Duodenal mucosa (tissue), 2 donors: ENCODE measurements around the gene TFCP2L1.
"Not testable (repeated sequence)": the region's sequence is repeated elsewhere in the genome, so short reads cannot be mapped to it uniquely, and the experiment has no call there.

Experiments
- H3K27ac ChIP-seq: one replicate; pipeline ENCODE4 v1.7.0; 2013; ENCODE audit warnings: low read depth, low read length
- H3K27me3 ChIP-seq, 2 donors: one replicate each; pipeline ENCODE4 v1.7.0; 2013; ENCODE audit warnings: low read length in 2 of 2, control low read depth in 1 of 2; ENCODE audit not compliant: insufficient read depth in 2 of 2, control insufficient read depth in 1 of 2
- H3K36me3 ChIP-seq, 2 donors: one replicate each; pipeline ENCODE4 v1.7.0; 2013; ENCODE audit warnings: low read length in 2 of 2, control low read depth in 1 of 2; ENCODE audit not compliant: insufficient read depth in 2 of 2, control insufficient read depth in 1 of 2
- H3K4me1 ChIP-seq, 2 donors: one replicate each; pipeline ENCODE4 v1.7.0; 2013; ENCODE audit warnings: low read length in 2 of 2, control low read depth in 1 of 2; ENCODE audit not compliant: insufficient read depth in 2 of 2, control insufficient read depth in 1 of 2
- H3K4me3 ChIP-seq, 2 donors: one replicate each; pipeline ENCODE4 v1.7.0; 2013; ENCODE audit warnings: low read length in 2 of 2, low read depth in 1 of 2
- H3K9ac ChIP-seq, 2 donors: one replicate each; pipeline ENCODE4 v1.7.0; 2013; ENCODE audit warnings: low read length in 2 of 2, low read depth in 1 of 2
- H3K9me3 ChIP-seq, 2 donors: one replicate each; pipeline ENCODE4 v1.7.0; 2013; ENCODE audit warnings: low read length in 2 of 2, control low read depth in 1 of 2; ENCODE audit not compliant: control insufficient read depth in 1 of 2

TFCP2L1 gene

DNA sequence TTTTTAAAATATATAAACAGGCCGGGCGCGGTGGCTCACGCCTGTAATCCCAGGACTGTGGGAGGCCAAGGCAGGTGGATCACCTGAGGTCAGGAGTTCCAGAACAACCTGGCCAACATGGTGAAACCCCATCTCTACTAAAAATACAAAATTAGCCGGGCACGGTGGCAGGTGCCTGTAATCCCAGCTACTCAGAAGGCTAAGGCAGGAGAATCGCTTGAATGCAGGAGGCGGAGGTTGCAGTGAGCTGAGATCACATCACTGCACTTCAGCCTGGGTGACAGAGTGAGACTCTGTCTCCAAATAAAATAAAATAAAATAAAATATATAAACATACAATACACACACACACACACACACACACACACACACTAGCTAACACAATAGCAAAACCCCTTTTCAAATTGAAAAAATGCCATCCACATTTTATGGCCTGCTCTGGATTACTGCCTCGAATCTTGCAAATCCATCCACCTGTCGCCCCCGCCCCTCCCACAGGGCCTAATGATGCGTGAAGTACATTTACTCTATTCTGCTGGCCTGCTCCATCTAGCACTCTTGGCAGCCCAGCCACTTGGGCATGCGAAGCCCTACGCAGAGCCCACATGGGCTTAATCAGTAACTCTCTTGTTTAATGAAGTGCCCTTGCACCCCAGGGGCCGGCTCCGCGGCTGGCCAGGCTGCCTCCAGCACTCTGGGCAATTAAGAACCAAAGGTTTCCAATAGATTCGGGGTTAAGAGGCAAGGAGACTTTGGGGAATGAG, 57.4 kb downstream of the TFCP2L1 start:
- not testable (repeated sequence) for H3K36me3 ChIP-seq, H3K9ac ChIP-seq, H3K27ac ChIP-seq, H3K4me1 ChIP-seq, H3K9me3 ChIP-seq, H3K4me3 ChIP-seq, H3K27me3 ChIP-seq

DNA sequence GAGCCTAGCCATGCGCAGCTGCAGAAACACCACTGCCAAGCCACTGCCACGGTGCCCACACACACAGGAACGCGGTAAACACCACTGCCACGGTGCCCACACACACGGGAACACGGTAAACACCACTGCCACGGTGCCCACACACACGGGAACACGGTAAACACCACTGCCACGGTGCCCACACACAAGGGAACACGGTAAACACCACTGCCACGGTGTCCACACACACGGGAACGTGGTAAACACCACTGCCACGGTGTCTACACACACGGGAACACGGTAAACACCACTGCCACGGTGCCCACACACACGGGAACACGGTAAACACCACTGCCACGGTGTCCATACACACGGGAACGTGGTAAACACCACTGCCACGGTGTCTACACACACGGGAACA, 59.3 kb downstream of the TFCP2L1 start:
- not testable (repeated sequence) for H3K27me3 ChIP-seq, H3K36me3 ChIP-seq, H3K4me3 ChIP-seq, H3K9ac ChIP-seq, H3K27ac ChIP-seq, H3K9me3 ChIP-seq, H3K4me1 ChIP-seq

DNA sequence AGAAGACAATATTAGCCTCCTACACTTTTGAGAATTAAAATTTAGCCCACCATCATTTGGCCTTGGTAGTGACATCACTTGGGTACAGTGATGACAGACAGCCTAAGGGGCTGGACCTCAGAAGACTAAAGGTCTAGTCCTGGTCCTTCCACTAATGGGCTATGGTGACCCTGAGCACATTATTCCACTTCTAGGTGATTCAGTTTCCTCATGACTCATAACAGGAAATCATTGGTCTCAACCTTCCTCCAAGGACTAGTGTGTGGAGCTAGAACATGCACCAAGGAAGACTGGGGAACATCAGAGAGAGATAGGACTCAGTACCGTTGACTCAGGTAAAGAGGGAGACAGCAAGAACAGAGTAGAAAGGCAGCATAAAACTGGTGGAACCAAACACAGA, 64.0 kb downstream of the TFCP2L1 start:
- Histone ChIP-seq H3K4me1 (no peaks in the 10 kb centered on the region), H3K9ac (no peak overlapping the region), H3K4me3 (no peak overlapping the region), H3K9me3 (no peaks in the 10 kb centered on the region), H3K36me3 (no peaks in the 10 kb centered on the region), H3K27ac (no peak overlapping the region), H3K27me3 (no peaks in the 10 kb centered on the region)

GRCh38 chr2:121219866-121220265, 65.1 kb downstream of the TFCP2L1 start:
- H3K27ac ChIP-seq, result no peak overlapping the region
- no peaks in the 10 kb centered on the region for H3K36me3 ChIP-seq
- H3K4me1 ChIP-seq, result no peaks in the 10 kb centered on the region
- H3K9ac ChIP-seq, result no peak overlapping the region
- H3K27me3 ChIP-seq, result no peaks in the 10 kb centered on the region
- no peaks in the 10 kb centered on the region for H3K9me3 ChIP-seq
- H3K4me3 ChIP-seq, result no peak overlapping the region

- Histone ChIP-seq H3K9me3 (no peaks in the 10 kb centered on the region), H3K27me3 (no peaks in the 10 kb centered on the region), H3K27ac (no peak overlapping the region), H3K4me1 (no peaks in the 10 kb centered on the region), H3K4me3 (no peak overlapping the region), H3K36me3 (no peaks in the 10 kb centered on the region), H3K9ac (no peak overlapping the region)
Measured at GRCh38 chr2:121218386-121218938, 66.5 kb downstream of the TFCP2L1 start.

DNA sequence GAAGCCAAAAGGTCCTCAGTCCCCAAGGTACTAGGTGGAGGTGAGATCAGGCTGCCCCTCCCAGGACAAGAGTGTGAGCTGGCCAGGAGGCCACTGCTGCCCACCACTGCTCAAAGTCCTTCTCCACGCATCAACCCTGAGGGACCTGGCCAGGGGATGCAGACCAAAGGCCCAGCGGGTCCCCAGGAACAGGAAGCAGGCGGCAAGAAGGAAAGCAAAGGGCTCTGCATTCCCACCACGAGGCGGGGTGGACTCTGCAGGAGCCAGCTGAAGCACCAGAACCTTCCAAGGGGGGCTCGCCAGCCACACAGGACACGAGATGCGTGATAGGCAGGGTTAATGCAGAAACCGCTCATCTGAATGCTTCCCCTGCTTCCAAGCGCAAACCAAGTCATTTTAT, 67.4 kb downstream of the TFCP2L1 start:
- no peaks in the 10 kb centered on the region for H3K4me1 ChIP-seq
- H3K9me3 ChIP-seq, result no peaks in the 10 kb centered on the region
- H3K27me3 ChIP-seq, result no peaks in the 10 kb centered on the region
- H3K9ac ChIP-seq, result no peak overlapping the region
- no peak overlapping the region for H3K4me3 ChIP-seq
- H3K27ac ChIP-seq, result no peak overlapping the region
- no peaks in the 10 kb centered on the region for H3K36me3 ChIP-seq

DNA sequence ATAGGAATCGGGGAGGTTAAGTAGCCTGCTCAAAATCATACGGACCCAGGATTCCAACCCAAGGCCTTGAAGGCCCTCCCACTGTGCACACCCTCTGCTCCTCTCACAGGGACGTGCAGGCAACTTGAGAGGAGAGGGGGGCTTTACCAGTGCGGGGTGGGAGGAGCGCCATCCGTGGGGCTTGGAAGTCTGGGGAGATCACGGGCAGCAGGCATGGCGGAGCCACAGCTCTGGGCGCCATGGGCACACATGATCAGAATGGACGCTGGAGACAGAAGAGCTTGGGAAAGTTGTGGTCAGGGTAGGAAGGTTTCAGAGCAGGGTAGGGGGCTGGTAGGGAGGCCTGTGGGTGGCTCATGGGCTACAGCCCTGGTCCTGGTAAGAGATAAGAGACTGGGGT, 70.7 kb downstream of the TFCP2L1 start:
- Histone ChIP-seq H3K27me3 (no peaks in the 10 kb centered on the region), H3K4me3 (no peak overlapping the region), H3K27ac (no peak overlapping the region), H3K9me3 (no peaks in the 10 kb centered on the region), H3K9ac (no peak overlapping the region), H3K4me1 (peaks cover 14 to 22% of the 10 kb centered on the region in 2 donors), H3K36me3 (no peaks in the 10 kb centered on the region)

DNA sequence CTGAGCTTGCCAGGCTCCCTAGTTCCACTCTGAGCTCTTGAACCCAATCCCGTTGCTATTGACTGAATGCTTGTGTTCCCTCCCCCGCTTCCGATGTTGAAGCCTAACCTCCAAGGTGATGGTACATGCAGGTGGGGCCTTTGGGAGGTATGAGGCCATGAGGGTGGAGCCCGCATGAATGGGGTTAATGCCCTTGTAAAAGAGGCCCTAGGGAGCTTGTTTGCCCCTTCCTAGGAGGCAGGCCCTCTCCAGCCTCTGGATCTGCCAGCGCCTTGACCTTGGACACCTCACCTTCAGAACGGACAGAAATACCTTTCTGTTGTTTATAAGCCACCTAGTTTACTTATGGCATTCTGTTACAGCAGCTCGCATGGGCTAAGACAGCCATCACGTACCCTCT, 71.6 kb downstream of the TFCP2L1 start:
- H3K27ac ChIP-seq, result no peak overlapping the region
- H3K9me3 ChIP-seq, result no peaks in the 10 kb centered on the region
- H3K36me3 ChIP-seq, result no peaks in the 10 kb centered on the region
- no peaks in the 10 kb centered on the region for H3K27me3 ChIP-seq
- H3K4me3 ChIP-seq, result no peak overlapping the region
- no peak overlapping the region for H3K9ac ChIP-seq
- peaks cover 14 to 22% of the 10 kb centered on the region in 2 donors for H3K4me1 ChIP-seq

- Histone ChIP-seq H3K9ac (no peak overlapping the region), H3K27ac (no peak overlapping the region), H3K27me3 (no peaks in the 10 kb centered on the region), H3K9me3 (no peaks in the 10 kb centered on the region), H3K4me3 (no peak overlapping the region), H3K4me1 (peaks cover 14 to 22% of the 10 kb centered on the region in 2 donors), H3K36me3 (no peaks in the 10 kb centered on the region)
Measured at GRCh38 chr2:121212661-121213325, 72.2 kb downstream of the TFCP2L1 start.

GRCh38 chr2:121211689-121212151, 73.3 kb downstream of the TFCP2L1 start:
- H3K9ac ChIP-seq, result no peak overlapping the region
- H3K9me3 ChIP-seq, result no peaks in the 10 kb centered on the region
- H3K27me3 ChIP-seq, result no peaks in the 10 kb centered on the region
- H3K27ac ChIP-seq, result peak overlapping the region; percentile 10
- peak overlapping the region in 1 of 2 donors; percentile 24 for H3K4me3 ChIP-seq
- no peaks in the 10 kb centered on the region for H3K36me3 ChIP-seq
- peaks cover 14 to 22% of the 10 kb centered on the region in 2 donors for H3K4me1 ChIP-seq
